Loucy (cell line): ENCODE data around the gene NXN.
"Not testable (repeated sequence)": the region's sequence is repeated elsewhere in the genome, so short reads cannot be mapped to it uniquely, and the experiment has no call there.

Experiments used
- H2AFZ ChIP-seq: fragments of 200-600 bp; sonication (generic); 2 replicates; pipeline ENCODE4 v1.6.0; 2016; ENCODE audit warnings: antibody characterized with exemption, mild to moderate bottlenecking, low read length, moderate library complexity
- H3F3A ChIP-seq: fragments of 200-600 bp; 2 replicates; pipeline ENCODE4 v1.6.0; 2016; ENCODE audit warnings: antibody characterized with exemption, low read depth, mild to moderate bottlenecking
- H3K27me3 ChIP-seq: fragments of 200-600 bp; sonication (generic); 2 replicates; pipeline ENCODE4 v1.6.1; 2014; ENCODE audit warnings: low read length, mild to moderate bottlenecking; ENCODE audit not compliant: insufficient read depth, poor library complexity, severe bottlenecking
- H3K36me3 ChIP-seq: fragments of 200-600 bp; sonication (generic); 2 replicates; pipeline ENCODE4 v1.6.1; 2016; ENCODE audit warnings: low read length; ENCODE audit not compliant: insufficient read depth
- H3K4me1 ChIP-seq: fragments of 200-600 bp; sonication (generic); 2 replicates; pipeline ENCODE4 v1.5.1; 2014; ENCODE audit warnings: low read length, mild to moderate bottlenecking; ENCODE audit not compliant: insufficient read depth, poor library complexity, severe bottlenecking
- H3K4me2 ChIP-seq: fragments of 200-600 bp; sonication (generic); 2 replicates; pipeline ENCODE4 v1.6.0; 2014; ENCODE audit warnings: antibody characterized with exemption, low read length, low read depth, mild to moderate bottlenecking; ENCODE audit not compliant: poor library complexity, severe bottlenecking
- H3K4me3 ChIP-seq: fragments of 200-600 bp; sonication (generic); 2 replicates; pipeline ENCODE4 v1.5.1; 2014; ENCODE audit warnings: low read length, mild to moderate bottlenecking, mixed read lengths; ENCODE audit not compliant: poor library complexity, severe bottlenecking
- H3K79me2 ChIP-seq: fragments of 200-600 bp; sonication (generic); 2 replicates; pipeline ENCODE4 v1.6.1; 2014; ENCODE audit warnings: low read length; ENCODE audit not compliant: insufficient read depth
- H3K9ac ChIP-seq: fragments of 200-600 bp; sonication (generic); 2 replicates; pipeline ENCODE4 v1.6.0; 2014; ENCODE audit warnings: mild to moderate bottlenecking, low read depth, low read length, moderate library complexity; ENCODE audit not compliant: poor library complexity, severe bottlenecking
- H3K9me2 ChIP-seq: fragments of 200-600 bp; sonication (generic); replicated peaks from 2 replicates; pipeline ENCODE4 v1.6.1; 2016; ENCODE audit warnings: low read depth, low read length, mixed read lengths
- H3K9me3 ChIP-seq: fragments of 200-600 bp; sonication (generic); 2 replicates; pipeline ENCODE4 v1.6.1; 2014; ENCODE audit warnings: mild to moderate bottlenecking, antibody characterized with exemption, low read length, low read depth; ENCODE audit not compliant: insufficient read depth
- H4K20me1 ChIP-seq: fragments of 200-600 bp; sonication (generic); 2 replicates; pipeline ENCODE4 v1.6.0; 2014; ENCODE audit warnings: antibody characterized with exemption, low read length, mild to moderate bottlenecking; ENCODE audit not compliant: insufficient read depth, poor library complexity, severe bottlenecking
- EZH2phosphoT487 ChIP-seq: fragments of 200-600 bp; IDR thresholded peaks from 2 replicates; pipeline ENCODE4 v1.6.1; 2018; ENCODE audit warnings: antibody characterized with exemption, mild to moderate bottlenecking, moderate library complexity, borderline replicate concordance
- TF ChIP-seq, protein P1 (sequence below): fragments of 200-600 bp; sonication (generic); conservative IDR thresholded peaks from 2 replicates; pipeline ENCODE4 v1.5.1; 2014; ENCODE audit warnings: mild to moderate bottlenecking, antibody characterized with exemption, low read length

The NXN gene

DNA sequence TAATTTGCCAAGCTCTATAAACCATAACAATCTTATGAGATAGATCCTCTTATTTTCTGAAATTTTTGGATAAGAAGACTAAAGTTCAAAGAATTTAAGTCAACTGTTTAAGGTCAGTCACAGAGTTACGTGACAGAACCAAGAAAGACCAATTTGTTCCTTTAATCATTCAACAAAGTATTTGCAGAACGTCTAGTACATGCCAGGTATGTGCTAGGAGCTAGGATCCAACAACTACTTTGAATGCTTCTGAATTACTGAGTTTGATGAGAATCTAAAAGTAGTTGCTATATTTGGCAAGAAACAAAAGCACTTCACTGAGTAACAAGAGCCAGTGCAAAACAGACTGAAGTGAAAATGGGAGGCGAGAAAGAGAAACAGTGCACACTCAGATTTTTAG, 212.5 kb downstream of the NXN start:
- Histone ChIP-seq H3K79me2 (no peaks in the 10 kb centered on the region), H3K9me3 (no peaks in the 10 kb centered on the region), H4K20me1 (no peaks in the 10 kb centered on the region), H2AFZ (no peak overlapping the region), H3K4me3 (no peak overlapping the region), H3K4me2 (no peak overlapping the region), H3K36me3 (peaks cover 48% of the 10 kb centered on the region), H3K9me2 (no peaks in the 10 kb centered on the region), H3F3A (no peaks in the 10 kb centered on the region), H3K4me1 (no peaks in the 10 kb centered on the region), H3K27me3 (no peaks in the 10 kb centered on the region), H3K9ac (no peak overlapping the region)
- TF ChIP-seq, protein P1, sequence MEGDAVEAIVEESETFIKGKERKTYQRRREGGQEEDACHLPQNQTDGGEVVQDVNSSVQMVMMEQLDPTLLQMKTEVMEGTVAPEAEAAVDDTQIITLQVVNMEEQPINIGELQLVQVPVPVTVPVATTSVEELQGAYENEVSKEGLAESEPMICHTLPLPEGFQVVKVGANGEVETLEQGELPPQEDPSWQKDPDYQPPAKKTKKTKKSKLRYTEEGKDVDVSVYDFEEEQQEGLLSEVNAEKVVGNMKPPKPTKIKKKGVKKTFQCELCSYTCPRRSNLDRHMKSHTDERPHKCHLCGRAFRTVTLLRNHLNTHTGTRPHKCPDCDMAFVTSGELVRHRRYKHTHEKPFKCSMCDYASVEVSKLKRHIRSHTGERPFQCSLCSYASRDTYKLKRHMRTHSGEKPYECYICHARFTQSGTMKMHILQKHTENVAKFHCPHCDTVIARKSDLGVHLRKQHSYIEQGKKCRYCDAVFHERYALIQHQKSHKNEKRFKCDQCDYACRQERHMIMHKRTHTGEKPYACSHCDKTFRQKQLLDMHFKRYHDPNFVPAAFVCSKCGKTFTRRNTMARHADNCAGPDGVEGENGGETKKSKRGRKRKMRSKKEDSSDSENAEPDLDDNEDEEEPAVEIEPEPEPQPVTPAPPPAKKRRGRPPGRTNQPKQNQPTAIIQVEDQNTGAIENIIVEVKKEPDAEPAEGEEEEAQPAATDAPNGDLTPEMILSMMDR: no peak
- TF ChIP-seq EZH2phosphoT487: no peak

DNA sequence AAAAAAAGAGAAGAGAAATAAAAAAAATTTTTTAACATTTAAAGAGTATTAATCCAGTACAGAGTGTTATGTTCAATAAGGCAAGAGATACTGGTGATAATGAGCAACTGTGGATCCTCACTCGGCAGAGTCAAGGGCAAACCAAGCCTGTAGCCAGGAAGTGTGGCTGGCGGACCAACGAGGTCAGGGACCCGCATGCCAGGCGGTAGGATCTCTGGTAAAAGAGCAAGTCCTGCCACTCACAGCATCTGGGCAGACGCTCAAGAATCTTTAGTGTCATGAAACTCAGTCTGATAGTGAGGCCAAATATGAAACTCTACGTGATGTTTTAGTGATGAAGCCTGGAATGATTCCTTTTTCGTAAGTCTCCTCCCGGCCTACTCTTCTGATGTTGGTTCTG, 219.2 kb downstream of the NXN start:
- no peaks in the 10 kb centered on the region for H3K27me3 ChIP-seq
- H3K4me3 ChIP-seq: no peak overlapping the region
- H3K4me1 ChIP-seq: no peaks in the 10 kb centered on the region
- H3K9ac ChIP-seq: no peak overlapping the region
- H3K9me2 ChIP-seq: no peaks in the 10 kb centered on the region
- H3F3A ChIP-seq: no peaks in the 10 kb centered on the region
- H3K9me3 ChIP-seq: no peaks in the 10 kb centered on the region
- peaks cover 35% of the 10 kb centered on the region; the same call in 1 of the 2 replicates for H3K36me3 ChIP-seq
- H2AFZ ChIP-seq: no peak overlapping the region
- no peak overlapping the region for H3K4me2 ChIP-seq
- H4K20me1 ChIP-seq: no peaks in the 10 kb centered on the region
- H3K79me2 ChIP-seq: no peaks in the 10 kb centered on the region
- TF ChIP-seq, protein P1: no peak
- TF ChIP-seq EZH2phosphoT487: no peak

DNA sequence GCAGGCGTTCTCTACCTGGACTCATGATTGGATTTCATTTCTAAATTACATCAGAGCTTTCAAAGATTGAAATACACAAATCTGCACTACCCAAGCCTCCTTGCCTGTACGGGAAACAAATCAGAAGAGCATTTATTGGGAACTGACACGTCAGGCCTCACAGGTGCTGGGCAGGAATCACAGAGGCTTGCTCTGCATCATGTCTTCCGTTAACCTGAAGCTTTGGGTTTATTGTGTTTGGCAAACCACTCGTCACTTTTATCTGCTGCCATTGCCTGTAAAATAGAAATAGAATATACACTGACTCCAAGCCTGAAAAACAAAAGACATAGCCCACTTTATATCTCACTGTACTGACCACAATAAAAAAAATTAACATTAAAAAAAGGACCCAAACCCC, 219.6 kb downstream of the NXN start:
- H4K20me1 ChIP-seq: no peaks in the 10 kb centered on the region
- no peaks in the 10 kb centered on the region for H3K79me2 ChIP-seq
- H3K4me2 ChIP-seq: no peak overlapping the region
- H3K4me3 ChIP-seq: no peak overlapping the region
- no peaks in the 10 kb centered on the region for H3K9me3 ChIP-seq
- H3K9ac ChIP-seq: no peak overlapping the region
- H3K36me3 ChIP-seq: peaks cover 31% of the 10 kb centered on the region; the same call in 1 of the 2 replicates
- H3F3A ChIP-seq: 0 out of 2 replicates have a peak, but pooled peaks cover under 1% of the 10 kb centered on the region
- H3K4me1 ChIP-seq: no peaks in the 10 kb centered on the region
- TF ChIP-seq, protein P1: no peak
- TF ChIP-seq EZH2phosphoT487: no peak
- H2AFZ ChIP-seq: no peak overlapping the region
- no peaks in the 10 kb centered on the region for H3K27me3 ChIP-seq
- H3K9me2 ChIP-seq: no peaks in the 10 kb centered on the region

DNA sequence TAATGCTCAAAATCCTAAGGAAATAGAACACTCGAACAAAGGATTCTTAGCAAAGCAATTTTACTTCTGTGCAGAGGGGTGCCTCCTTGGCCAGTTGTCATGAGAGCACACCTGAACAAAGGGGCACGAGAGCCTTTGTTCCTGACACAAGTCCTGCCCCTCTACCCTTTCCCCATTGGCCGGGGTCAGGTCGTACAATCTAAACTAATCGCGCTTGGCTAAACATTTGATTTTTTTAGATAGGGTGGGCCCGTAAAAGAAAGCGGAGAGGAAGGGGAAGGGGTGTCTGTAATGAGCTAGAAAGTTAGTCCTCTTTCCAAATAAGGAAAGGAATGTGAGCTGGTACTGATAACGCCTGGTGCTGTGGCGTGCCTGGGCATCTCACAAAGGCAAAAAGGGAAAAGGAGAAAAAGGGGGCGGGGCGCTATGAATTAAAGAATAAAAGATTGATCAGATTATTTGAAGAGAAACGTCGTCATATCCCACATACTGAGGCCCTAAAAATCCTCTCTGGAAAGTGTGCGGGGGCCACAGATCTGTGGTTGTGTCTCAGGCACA, 223.5 kb downstream of the NXN start:
- H2AFZ ChIP-seq, H3K4me3 ChIP-seq, H3K27me3 ChIP-seq, H3K79me2 ChIP-seq, H3K9ac ChIP-seq, H3K9me2 ChIP-seq, H3K9me3 ChIP-seq, H3K4me1 ChIP-seq, H4K20me1 ChIP-seq, H3K4me2 ChIP-seq: not testable (repeated sequence)
- peaks cover 12% of the 10 kb centered on the region for H3F3A ChIP-seq
- H3K36me3 ChIP-seq: peaks cover 16% of the 10 kb centered on the region; the same call in 1 of the 2 replicates

DNA sequence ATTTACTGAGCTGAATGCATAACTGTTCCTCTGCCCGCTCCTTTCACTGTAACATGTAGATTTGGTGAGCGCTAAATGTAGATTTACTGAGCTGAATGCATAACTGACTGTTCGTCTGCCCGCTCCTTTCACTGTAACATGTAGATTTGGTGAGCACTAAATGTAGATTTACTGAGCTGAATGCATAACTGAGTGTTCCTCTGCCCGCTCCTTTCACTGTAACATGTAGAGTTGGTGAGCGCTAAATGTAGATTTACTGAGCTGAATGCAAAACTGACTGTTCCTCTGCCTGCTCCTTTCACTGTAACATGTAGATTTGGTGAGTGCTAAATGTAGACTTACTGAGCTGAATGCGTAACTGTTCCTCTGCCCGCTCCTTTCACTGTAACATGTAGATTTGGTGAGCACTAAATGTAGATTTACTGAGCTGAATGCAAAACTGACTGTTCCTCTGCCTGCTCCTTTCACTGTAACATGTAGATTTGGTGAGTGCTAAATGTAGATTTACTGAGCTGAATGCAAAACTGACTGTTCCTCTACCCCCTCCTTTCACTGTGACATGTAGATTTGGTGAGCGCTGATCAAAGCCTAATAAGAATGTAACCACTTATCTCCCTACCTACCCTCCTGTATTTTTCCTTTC, 224.1 kb downstream of the NXN start:
- peaks cover 16% of the 10 kb centered on the region; the same call in 1 of the 2 replicates for H3K36me3 ChIP-seq
- not testable (repeated sequence) for H2AFZ ChIP-seq, H3K4me3 ChIP-seq, H4K20me1 ChIP-seq, H3K9me3 ChIP-seq, H3K4me2 ChIP-seq, H3K27me3 ChIP-seq, H3K9me2 ChIP-seq, H3K9ac ChIP-seq
- peaks cover 16% of the 10 kb centered on the region for H3K4me1 ChIP-seq
- peaks cover 12% of the 10 kb centered on the region for H3F3A ChIP-seq
- H3K79me2 ChIP-seq: peaks cover 15% of the 10 kb centered on the region
